Raji (cell line): ENCODE measurements around the gene C2CD3.

ENCODE experiments used
- POLR2A ChIP-seq: IDR thresholded peaks from 2 replicates; pipeline ENCODE4 v1.6.1; 2011; ENCODE audit warnings: low read depth, low read length, control low read depth; ENCODE audit not compliant: insufficient read depth

Gene C2CD3

GRCh38 chr11:74141241-74141695 is 29.5 kb downstream of the C2CD3 start:
- no peak for TF ChIP-seq POLR2A

- no peak for TF ChIP-seq POLR2A
These were observed 31.5 kb downstream of the C2CD3 start for GRCh38 chr11:74139151-74139918.

- TF ChIP-seq POLR2A = no peak
These were observed 32.2 kb downstream of the C2CD3 start for GRCh38 chr11:74138572-74138971.

- no peak for TF ChIP-seq POLR2A
These were observed 32.8 kb downstream of the C2CD3 start for GRCh38 chr11:74138021-74138420.

- no peak for TF ChIP-seq POLR2A
These were observed 35.5 kb downstream of the C2CD3 start for GRCh38 chr11:74135127-74135840.

- no peak for TF ChIP-seq POLR2A
These were observed 36.1 kb downstream of the C2CD3 start for GRCh38 chr11:74134661-74135060.

- TF ChIP-seq POLR2A = no peak
These were observed 37.4 kb downstream of the C2CD3 start for GRCh38 chr11:74133436-74133835.

- TF ChIP-seq POLR2A = no peak
These were observed 38.0 kb downstream of the C2CD3 start for GRCh38 chr11:74132833-74133232.

GRCh38 chr11:74123008-74123448 is 47.8 kb downstream of the C2CD3 start:
- TF ChIP-seq POLR2A = no peak

- TF ChIP-seq POLR2A = no peak
These were observed 49.0 kb downstream of the C2CD3 start for GRCh38 chr11:74121804-74122203.

GRCh38 chr11:74116719-74117118 is 54.1 kb downstream of the C2CD3 start:
- TF ChIP-seq POLR2A = no peak

GRCh38 chr11:74112877-74113276 is 57.9 kb downstream of the C2CD3 start:
- TF ChIP-seq POLR2A = no peak

GRCh38 chr11:74106124-74106523 is 64.7 kb downstream of the C2CD3 start:
- TF ChIP-seq POLR2A = no peak

GRCh38 chr11:74102321-74102720 is 68.5 kb downstream of the C2CD3 start:
- TF ChIP-seq POLR2A = no peak

GRCh38 chr11:74100735-74101134 is 70.1 kb downstream of the C2CD3 start:
- no peak for TF ChIP-seq POLR2A

GRCh38 chr11:74100231-74100630 is 70.6 kb downstream of the C2CD3 start:
- TF ChIP-seq POLR2A = no peak
